ENCODE measurements around the gene AGT. TPM values are rescaled to one million over a fixed set of nuclear protein-coding genes. Genes with fewer than 3 reads are reported as not detected.
"Not testable (repeated sequence)": the region's sequence is repeated elsewhere in the genome, so short reads cannot be mapped to it uniquely, and the experiment has no call there.

The AGT gene
- total RNA-seq, 4 donors from 2014 or later, result 1.7 to 47.3 (median 38.6) TPM

GRCh38 chr1:230725256-230726012 is 11.5 kb upstream of the AGT start:
- TF ChIP-seq POLR2A (IDR thresholded peaks at IDR 0.05), result no peak
- no peak for TF ChIP-seq CTCF (IDR thresholded peaks at IDR 0.05)
- no peak for DNase-seq
- peaks cover 0 to 7% (median 0%) of the 10 kb centered on the region in 4 donors for H3K9me3 ChIP-seq
- no peaks in the 10 kb centered on the region for H3K36me3 ChIP-seq
- H3K27me3 ChIP-seq, result no peaks in the 10 kb centered on the region
- H3K4me3 ChIP-seq, result no peak overlapping the region
- no peak overlapping the region for H3K27ac ChIP-seq
- peaks cover 0 to 19% (median 0%) of the 10 kb centered on the region in 4 donors for H3K4me1 ChIP-seq

- DNase-seq, H3K36me3 ChIP-seq, H3K27me3 ChIP-seq, H3K4me1 ChIP-seq, H3K9me3 ChIP-seq, H3K27ac ChIP-seq, H3K4me3 ChIP-seq: not testable (repeated sequence)
Measured at GRCh38 chr1:230721849-230722522, 8.1 kb upstream of the AGT start.

- TF ChIP-seq POLR2A (IDR thresholded peaks at IDR 0.05) (no peak), CTCF (IDR thresholded peaks at IDR 0.05) (no peak)
- no peak for DNase-seq
- Histone ChIP-seq H3K27ac (no peak overlapping the region), H3K36me3 (no peaks in the 10 kb centered on the region), H3K27me3 (no peaks in the 10 kb centered on the region), H3K9me3 (peaks cover 0 to 3% (median 0%) of the 10 kb centered on the region in 4 donors), H3K4me1 (peaks cover 0 to 11% (median 0%) of the 10 kb centered on the region in 4 donors), H3K4me3 (no peak overlapping the region)
Measured at GRCh38 chr1:230717251-230717650, 3.3 kb upstream of the AGT start.

GRCh38 chr1:230716453-230716852 is 2.5 kb upstream of the AGT start:
- not testable (repeated sequence) for DNase-seq, H3K36me3 ChIP-seq, H3K4me3 ChIP-seq, H3K27me3 ChIP-seq, H3K27ac ChIP-seq, H3K9me3 ChIP-seq
- H3K4me1 ChIP-seq, result peaks cover 0 to 11% (median 0%) of the 10 kb centered on the region in 4 donors

GRCh38 chr1:230715510-230715909 is 1.6 kb upstream of the AGT start:
- H3K9me3 ChIP-seq, result no peaks in the 10 kb centered on the region
- no peak for TF ChIP-seq POLR2A (IDR thresholded peaks at IDR 0.05)
- no peak for TF ChIP-seq CTCF (IDR thresholded peaks at IDR 0.05)
- no peaks in the 10 kb centered on the region for H3K27me3 ChIP-seq
- peaks cover 0 to 11% (median 0%) of the 10 kb centered on the region in 4 donors for H3K4me1 ChIP-seq
- no peak overlapping the region for H3K27ac ChIP-seq
- no peaks in the 10 kb centered on the region for H3K36me3 ChIP-seq
- DNase-seq, result no peak
- no peak overlapping the region for H3K4me3 ChIP-seq

GRCh38 chr1:230713547-230713914 is 391 bp downstream of the AGT start:
- DNase-seq, result no peak
- Histone ChIP-seq H3K9me3 (no peaks in the 10 kb centered on the region), H3K4me1 (peaks cover 0 to 11% (median 0%) of the 10 kb centered on the region in 4 donors), H3K36me3 (no peaks in the 10 kb centered on the region), H3K27me3 (no peaks in the 10 kb centered on the region), H3K27ac (peak overlapping the region in 2 of 4 donors; percentile 59 to 74), H3K4me3 (peak overlapping the region in 2 of 4 donors; percentile 34 to 44)
- TF ChIP-seq POLR2A (IDR thresholded peaks at IDR 0.05) (no peak), CTCF (IDR thresholded peaks at IDR 0.05) (no peak)

Measured in Peyer's patch (tissue), 4 donors.